Stimulated activated CD4-positive, alpha-beta T cell treated with anti-CD3 and anti-CD28 coated beads, Interleukin-12 subunit alpha, Interleukin-12 subunit beta, amount 100 ng/mL, for 4 hours (primary cell): ENCODE data around the gene MACROD1.

Source experiments
- DNase-seq: peaks from one replicate; pipeline ENCODE4 v3.0.0-alpha.2; 2020

Gene MACROD1

GRCh38 chr11:64150481-64151239 lies 15.3 kb downstream of the MACROD1 start:
- DNase-seq, result no peak

- DNase-seq, result no peak
Measured at GRCh38 chr11:64150051-64150450, 15.9 kb downstream of the MACROD1 start.

- DNase-seq, result no peak
Measured at GRCh38 chr11:64148917-64149617, 16.8 kb downstream of the MACROD1 start.

GRCh38 chr11:64148226-64148916 lies 17.5 kb downstream of the MACROD1 start:
- DNase-seq, result peak; percentile 74

GRCh38 chr11:64146036-64146955 lies 19.6 kb downstream of the MACROD1 start:
- DNase-seq, result peak; percentile 49

- no peak for DNase-seq
Measured at GRCh38 chr11:64144587-64145472, 21.1 kb downstream of the MACROD1 start.

GRCh38 chr11:64141081-64141783 lies 24.7 kb downstream of the MACROD1 start:
- DNase-seq, result no peak

- no peak for DNase-seq
Measured at GRCh38 chr11:64140082-64140481, 25.8 kb downstream of the MACROD1 start.

GRCh38 chr11:64139049-64139448 lies 26.9 kb downstream of the MACROD1 start:
- DNase-seq, result no peak

- no peak for DNase-seq
Measured at GRCh38 chr11:64138398-64138797, 27.5 kb downstream of the MACROD1 start.

- no peak for DNase-seq
Measured at GRCh38 chr11:64136765-64137441, 29.0 kb downstream of the MACROD1 start.

- no peak for DNase-seq
Measured at GRCh38 chr11:64135711-64136110, 30.2 kb downstream of the MACROD1 start.

- DNase-seq, result no peak
Measured at GRCh38 chr11:64134963-64135362, 30.9 kb downstream of the MACROD1 start.

- DNase-seq, result no peak
Measured at GRCh38 chr11:64132982-64133705, 32.8 kb downstream of the MACROD1 start.

- DNase-seq, result no peak
Measured at GRCh38 chr11:64132191-64132771, 33.6 kb downstream of the MACROD1 start.

- DNase-seq, result no peak
Measured at GRCh38 chr11:64131683-64132190, 34.2 kb downstream of the MACROD1 start.

- DNase-seq, result no peak
Measured at GRCh38 chr11:64130618-64131017, 35.3 kb downstream of the MACROD1 start.

- DNase-seq, result no peak
Measured at GRCh38 chr11:64129403-64129802, 36.5 kb downstream of the MACROD1 start.
